Testis (tissue), 5 donors: ENCODE data around the gene GCA. TPM values are rescaled to one million over a fixed set of nuclear protein-coding genes. Genes with fewer than 3 reads are reported as not detected.

Source experiments
- DNase-seq: peaks from one replicate; pipeline ENCODE4 v3.0.0-alpha.2; 2019
- H3K27ac ChIP-seq, 2 donors: fragments of 200-600 bp; sonication (generic); one replicate each; pipeline ENCODE4 v1.5.1; 2019
- H3K27me3 ChIP-seq: fragments of 200-600 bp; sonication (generic); one replicate; pipeline ENCODE4 v1.5.1; 2019
- H3K36me3 ChIP-seq: fragments of 200-600 bp; sonication (generic); one replicate; pipeline ENCODE4 v1.5.1; 2017; ENCODE audit warnings: low read depth; ENCODE audit errors: missing control alignments
- H3K4me1 ChIP-seq: fragments of 200-600 bp; sonication (generic); one replicate; pipeline ENCODE4 v1.5.1; 2019
- H3K4me3 ChIP-seq, 2 donors: fragments of 200-600 bp; sonication (generic); one replicate each; pipeline ENCODE4 v1.5.1; 2017 to 2019
- H3K9me3 ChIP-seq: fragments of 200-600 bp; sonication (generic); one replicate; pipeline ENCODE4 v1.5.1; 2017
- CTCF ChIP-seq, 3 experiments: fragments of 450-650 bp in 2 of 3; fragments of 200-600 bp in 1 of 3; sonication (generic) in 1 of 3; IDR thresholded peaks; one replicate each; pipeline ENCODE4 v1.5.1; 2016 to 2019; ENCODE audit warnings: antibody characterized with exemption in 3 of 3, mild to moderate bottlenecking in 2 of 3, moderate library complexity in 1 of 3
- POLR2A ChIP-seq: fragments of 450-650 bp; IDR thresholded peaks from one replicate; pipeline ENCODE4 v1.6.1; 2017; ENCODE audit warnings: antibody characterized with exemption, mild to moderate bottlenecking, moderate library complexity
- WGBS, 2 donors: methylation state at CpG; one replicate each; pipeline ENCODE4 v1.1.5; 2018; 5-methylcytosine and 5-hydroxymethylcytosine counted together
- intact Hi-C: fragments of 100-400 bp; cut with DNase I; formaldehyde crosslinking; loops from one replicate; pipeline ENCODE4 v1.15.1; 2023; ENCODE audit warnings: low total_unique reads
- long read RNA-seq, 2 donors: transcript quantifications; one replicate each; lab custom pipeline, GENCODE V29; 2026
- polyA plus RNA-seq: library from polyadenylated mRNA; stranded (reverse); fragments of 350-450 nt; fragmentation: Illumina TruSeq; extraction: RNeasy Lipid Tissue Mini Kit (QIAGEN cat#74804); gene quantifications from one replicate; pipeline ENCODE4 v1.2.3, GENCODE V29; 2014; ENCODE audit warnings: low read depth, low replicate concordance; ENCODE audit not compliant: insufficient read depth
- total RNA-seq, 2 donors: library from RNA; depleted of rRNA; stranded (reverse); fragments of >200 nt; gene quantifications; one replicate each; pipeline ENCODE4 v1.2.3, GENCODE V29; 2016

The GCA gene
- 10 to 100 TPM; 26.1 to 33.1 TPM for total RNA-seq
- polyA plus RNA-seq: 60.9 TPM
- long read RNA-seq, donor 1, transcript GCA-204 (8 exons, 1,992 nt): major isoform, 19 of 26 reads
- long read RNA-seq, donor 1, partial matches to known transcripts: 5 of 26 reads
- long read RNA-seq, donor 1, other reads (novel, unspliced or antisense): 0 of 26 reads
- long read RNA-seq, donor 2, transcript GCA-204 (8 exons, 1,992 nt): major isoform, 14 of 15 reads
- long read RNA-seq, donor 2, partial matches to known transcripts: 0 of 15 reads
- long read RNA-seq, donor 2, other reads (novel, unspliced or antisense): 0 of 15 reads

- H3K4me3 ChIP-seq: peak within 1 kb of the TSS; percentile 73 to 86
Observed at GRCh38 chr2:162343824-162344616, at the start of gene GCA. Gene GCA, plus strand, starts transcription at chr2:162344132. Its CDS starts 117 bp downstream, at chr2:162344249.

GRCh38 chr2:162295009-162295408, 48.9 kb upstream of the GCA start:
- WGBS, 2 donors: 90 to 97% methylated on average over 2 of the region's 2 CpGs
- H3K27me3 ChIP-seq: no peaks in the 10 kb centered on the region
- TF ChIP-seq CTCF (IDR thresholded peaks at IDR 0.05): no peak
- TF ChIP-seq POLR2A: no peak
- no peak overlapping the region for H3K27ac ChIP-seq
- no peaks in the 10 kb centered on the region for H3K4me1 ChIP-seq
- H3K4me3 ChIP-seq: no peak overlapping the region
- DNase-seq: no peak
- intact Hi-C loops: no loop called here
- H3K9me3 ChIP-seq: no peaks in the 10 kb centered on the region
- no peaks in the 10 kb centered on the region for H3K36me3 ChIP-seq

More at GRCh38 chr2:162343824-162344616, at the start of gene GCA:
- Histone ChIP-seq H3K27ac (peak within 1 kb of the TSS; percentile 60 to 62), H3K4me1 (no peaks in the 10 kb centered on the region), H3K27me3 (no peaks in the 10 kb centered on the region), H3K36me3 (no peaks in the 10 kb centered on the region), H3K9me3 (no peaks in the 10 kb centered on the region)
- peak; percentile 99 for DNase-seq
- intact Hi-C loops: no loop called here
- TF ChIP-seq POLR2A: no peak
- TF ChIP-seq CTCF (IDR thresholded peaks at IDR 0.05): no peak
- 0% methylated on average over 14 to 41 of the region's 57 CpGs for WGBS, 2 donors

- DNase-seq: peak; percentile 91
- WGBS, 2 donors: 36 to 53% methylated on average over 5 of the region's 5 CpGs
- intact Hi-C loops: no loop called here
- Histone ChIP-seq H3K4me1 (no peaks in the 10 kb centered on the region), H3K27ac (no peak overlapping the region), H3K36me3 (no peaks in the 10 kb centered on the region), H3K4me3 (no peak overlapping the region), H3K9me3 (no peaks in the 10 kb centered on the region), H3K27me3 (no peaks in the 10 kb centered on the region)
- TF ChIP-seq POLR2A (no peak), CTCF (IDR thresholded peaks at IDR 0.05) (peak; percentile 67 to 87 (median 74))
Observed at GRCh38 chr2:162297925-162298552, 45.9 kb upstream of the GCA start.

GRCh38 chr2:162298669-162299335, 45.1 kb upstream of the GCA start:
- no peak for TF ChIP-seq CTCF (IDR thresholded peaks at IDR 0.05)
- TF ChIP-seq POLR2A: no peak
- DNase-seq: no peak
- intact Hi-C loops: no loop called here
- 78 to 86% methylated on average over 9 of the region's 9 CpGs for WGBS, 2 donors
- H3K27ac ChIP-seq: no peak overlapping the region
- H3K9me3 ChIP-seq: no peaks in the 10 kb centered on the region
- H3K27me3 ChIP-seq: no peaks in the 10 kb centered on the region
- no peaks in the 10 kb centered on the region for H3K4me1 ChIP-seq
- no peaks in the 10 kb centered on the region for H3K36me3 ChIP-seq
- no peak overlapping the region for H3K4me3 ChIP-seq
